ENCODE results near the gene CNOT10.
"Not testable (repeated sequence)": the region's sequence is repeated elsewhere in the genome, so short reads cannot be mapped to it uniquely, and the experiment has no call there.

The CNOT10 gene

GRCh38 chr3:32764481-32764880, 79.5 kb downstream of the CNOT10 start:
- no peak for DNase-seq

- DNase-seq, result no peak
These were observed 93.4 kb downstream of the CNOT10 start for GRCh38 chr3:32778389-32778788.

DNA sequence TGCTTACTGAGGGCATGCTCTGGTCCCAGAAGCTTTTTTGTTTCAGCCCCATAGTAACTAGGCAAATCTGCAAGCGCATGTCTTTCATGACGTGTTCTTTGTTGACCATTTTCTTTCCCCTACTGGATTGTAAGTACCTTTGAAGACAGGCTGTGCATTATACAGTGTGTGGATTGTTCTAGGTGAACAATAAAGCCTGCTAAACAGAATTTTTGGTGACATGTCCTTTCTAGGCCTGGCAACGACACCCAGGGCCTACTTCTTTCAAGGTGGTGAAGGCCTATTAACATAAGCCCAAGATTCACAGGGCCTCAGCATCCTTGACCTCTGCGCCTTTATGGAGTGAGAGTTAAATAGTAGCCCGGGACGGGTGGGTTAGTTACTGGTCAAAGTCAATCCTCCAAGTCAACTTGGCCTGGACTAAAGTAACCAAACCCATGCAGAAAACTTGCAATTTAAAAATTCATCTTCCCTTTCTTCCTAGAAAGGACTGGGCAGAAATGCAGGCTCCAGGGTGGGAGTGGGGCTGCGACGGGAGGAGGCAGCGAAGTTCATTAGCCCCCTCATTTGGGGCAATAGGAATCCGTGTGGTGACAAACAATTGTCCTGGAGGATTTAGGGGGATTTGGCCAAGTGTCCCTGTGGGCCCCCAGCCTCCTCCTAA, 95.2 kb downstream of the CNOT10 start:
- no peak for DNase-seq

GRCh38 chr3:32780735-32781210, 95.8 kb downstream of the CNOT10 start:
- DNase-seq, result no peak

GRCh38 chr3:32781211-32781968, 96.4 kb downstream of the CNOT10 start:
- DNase-seq, result peak; percentile 22

GRCh38 chr3:32781969-32782270, 96.9 kb downstream of the CNOT10 start:
- DNase-seq, result not testable (repeated sequence)

GRCh38 chr3:32782407-32782806, 97.4 kb downstream of the CNOT10 start:
- no peak for DNase-seq

- no peak for DNase-seq
These were observed 106.8 kb downstream of the CNOT10 start for GRCh38 chr3:32791833-32792232.

DNA sequence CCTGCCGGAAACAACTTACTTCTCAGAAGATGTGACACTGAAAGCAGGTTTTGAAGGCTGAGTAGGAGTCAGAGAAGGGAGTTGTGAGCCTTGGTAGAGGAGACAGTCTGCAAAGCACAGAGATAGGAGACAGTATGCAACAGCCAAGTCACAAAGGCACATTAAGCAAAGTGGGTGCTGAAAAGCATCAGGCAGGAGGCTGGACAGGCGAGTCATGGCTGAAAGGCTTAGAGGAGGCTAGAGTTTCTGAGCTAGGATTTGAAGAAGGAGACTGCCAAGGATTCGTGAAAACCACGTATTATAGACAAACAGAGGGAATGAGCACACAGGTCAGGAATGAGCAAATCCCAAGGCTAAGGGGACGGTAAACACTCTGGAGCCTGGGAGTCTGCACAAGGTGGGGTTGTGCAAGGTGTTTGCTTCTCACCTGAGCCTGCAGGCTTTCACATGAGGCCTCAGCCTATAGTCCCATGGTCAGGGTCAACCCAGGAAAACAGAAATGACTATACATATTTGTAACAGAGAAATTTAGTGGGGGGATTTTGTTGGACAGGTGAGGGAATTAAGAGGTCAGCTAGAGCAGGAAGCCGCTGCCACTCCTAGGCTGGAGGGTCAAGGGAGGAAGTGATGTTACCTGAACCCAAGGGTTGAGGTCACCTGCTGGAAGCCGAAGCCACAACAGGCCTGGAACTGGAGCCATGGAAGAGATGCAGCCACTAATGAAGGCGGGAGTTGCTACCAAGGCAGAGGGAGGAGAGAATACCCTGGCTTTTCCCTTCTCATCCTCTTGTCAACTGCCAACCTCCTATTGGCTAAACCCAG, 109.7 kb downstream of the CNOT10 start:
- DNase-seq, result no peak

DNA sequence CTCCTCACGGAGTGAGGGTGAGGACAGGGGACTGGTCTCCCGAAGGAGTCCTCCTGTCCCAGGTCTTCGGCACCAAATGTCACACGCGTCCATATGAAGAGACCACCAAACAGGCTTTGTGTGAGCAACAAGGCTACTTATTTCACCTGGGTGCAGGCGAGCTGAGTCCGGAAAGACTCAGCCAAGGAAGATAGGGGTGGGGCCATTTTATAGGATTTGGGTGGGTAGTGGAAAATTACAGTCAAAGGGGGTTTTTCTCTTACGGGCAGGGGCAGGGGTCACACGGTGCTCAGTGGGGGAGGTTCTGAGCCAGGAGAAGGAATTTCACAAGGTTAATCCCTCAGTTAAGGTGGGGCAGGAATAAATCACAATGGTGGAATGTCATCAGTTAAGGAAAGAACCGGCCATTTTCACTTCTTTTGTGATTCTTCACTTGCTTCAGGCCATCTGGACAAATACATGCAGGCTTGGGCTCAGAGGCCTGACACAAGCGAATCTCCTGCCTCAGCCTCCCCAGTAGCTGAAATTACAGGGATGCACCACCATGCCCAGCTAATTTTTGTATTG, 111.5 kb downstream of the CNOT10 start:
- not testable (repeated sequence) for DNase-seq

DNA sequence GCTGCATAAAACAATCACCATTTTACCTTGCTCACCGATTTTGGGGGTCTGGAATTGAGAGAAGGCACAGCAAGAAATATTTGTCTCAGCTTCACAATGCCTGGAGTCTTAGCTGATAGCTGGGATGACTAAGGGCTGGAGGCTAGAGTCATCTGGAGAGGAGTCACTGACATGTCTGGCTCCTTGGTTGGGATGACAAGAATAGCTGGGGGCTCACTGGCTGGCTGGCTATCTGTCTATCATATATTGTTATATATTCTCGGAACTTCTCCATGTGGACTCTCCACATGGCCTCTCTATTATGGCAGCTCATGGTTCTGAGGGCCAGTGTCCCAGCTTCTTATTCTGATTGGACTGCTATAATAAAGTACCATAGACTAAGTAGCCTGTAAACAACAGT, 112.8 kb downstream of the CNOT10 start:
- no peak for DNase-seq

- not testable (repeated sequence) for DNase-seq
These were observed 116.5 kb downstream of the CNOT10 start for GRCh38 chr3:32801440-32801839.

DNA sequence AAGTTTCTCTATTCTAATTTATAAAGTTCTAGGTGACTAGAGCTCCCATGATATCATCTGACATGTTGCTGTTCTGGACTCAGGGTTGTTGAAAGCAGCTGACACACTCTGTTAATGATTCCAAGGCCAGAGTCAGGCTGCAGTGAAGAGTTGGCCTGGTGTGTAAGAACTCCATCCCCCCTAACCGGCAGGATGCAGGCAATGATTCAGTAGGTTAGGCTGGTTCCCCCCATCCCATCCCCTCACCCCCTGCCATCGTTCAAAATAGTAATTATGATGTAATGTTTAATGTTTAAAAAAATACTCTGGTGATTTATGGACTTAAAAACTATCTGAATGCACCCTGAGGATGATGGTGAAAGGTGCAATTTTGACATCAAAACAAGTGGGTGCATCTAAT, 128.2 kb downstream of the CNOT10 start:
- no peak for DNase-seq

DNA sequence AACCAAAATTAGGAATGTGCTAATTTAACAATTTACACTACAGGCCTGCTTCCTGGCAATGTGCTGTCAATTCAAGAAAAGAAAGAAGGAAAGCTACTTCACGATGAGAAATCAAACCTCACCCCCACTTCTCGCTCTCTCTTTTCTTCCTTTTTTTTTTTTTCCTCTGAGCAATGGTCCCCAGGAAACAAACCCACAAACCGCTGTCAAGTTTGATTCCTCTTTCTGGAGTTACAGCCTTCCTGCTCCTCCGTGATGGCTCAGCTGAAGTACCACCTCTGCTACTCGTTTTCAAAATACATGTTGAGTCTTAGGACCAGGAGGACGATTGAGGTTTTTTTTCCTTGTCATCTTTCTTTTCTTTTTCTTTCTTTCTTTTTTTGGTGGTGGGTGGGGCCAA, 129.4 kb downstream of the CNOT10 start:
- DNase-seq, result no peak

- DNase-seq, result no peak
These were observed 131.0 kb downstream of the CNOT10 start for GRCh38 chr3:32815841-32816438.

- no peak for DNase-seq
These were observed 131.7 kb downstream of the CNOT10 start for GRCh38 chr3:32816439-32817256.

GRCh38 chr3:32817257-32817557, 132.2 kb downstream of the CNOT10 start:
- DNase-seq, result no peak

DNA sequence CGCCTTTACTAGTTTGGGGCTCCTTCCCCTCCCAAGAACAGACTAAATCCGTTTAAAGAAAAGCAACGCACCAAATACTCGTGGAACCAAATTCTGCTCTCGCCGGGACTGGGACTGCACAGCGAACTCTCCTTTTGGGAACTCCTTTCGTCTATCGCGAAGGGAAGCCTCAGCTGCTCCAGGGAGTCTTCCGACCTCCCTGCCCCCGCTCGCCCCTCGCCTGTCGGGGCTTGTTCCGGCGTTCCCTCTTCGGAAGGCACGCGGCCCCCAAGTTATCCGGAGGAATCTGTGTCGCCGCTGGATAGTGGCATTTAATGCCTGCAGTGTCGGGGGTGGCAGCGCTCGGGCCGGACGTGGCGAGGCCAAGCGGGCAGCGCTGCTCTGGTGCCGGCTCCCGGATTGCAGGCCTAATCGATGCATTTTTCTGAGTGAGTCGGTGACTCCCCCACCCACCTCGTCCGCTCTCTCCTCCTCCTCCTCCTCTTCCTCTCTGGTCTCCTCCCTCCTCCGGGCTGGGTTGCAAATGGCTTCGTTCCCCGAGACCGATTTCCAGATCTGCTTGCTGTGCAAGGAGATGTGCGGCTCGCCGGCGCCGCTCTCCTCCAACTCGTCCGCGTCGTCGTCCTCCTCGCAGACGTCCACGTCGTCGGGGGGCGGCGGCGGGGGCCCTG, 132.7 kb downstream of the CNOT10 start, which contains the start of gene TRIM71:
Gene TRIM71, plus strand, starts transcription at position 440 of the 671 bp plus-strand sequence. Its CDS starts 84 bp downstream, at position 524.
- DNase-seq, result no peak

- DNase-seq, result no peak
These were observed 133.4 kb downstream of the CNOT10 start for GRCh38 chr3:32818229-32818969.

GRCh38 chr3:32818970-32819511, 134.1 kb downstream of the CNOT10 start:
- no peak for DNase-seq
